Adrenal gland (tissue), 5 donors: ENCODE data around the gene MAP1LC3B2.

ENCODE experiments used
- POLR2A ChIP-seq, 2 donors: fragments of 450-650 bp; IDR thresholded peaks; one replicate each; pipeline ENCODE4 v1.6.1; 2017; ENCODE audit warnings: antibody characterized with exemption in 2 of 2, mild to moderate bottlenecking in 2 of 2, moderate library complexity in 1 of 2
- TF ChIP-seq, protein P1 (sequence below), 6 experiments: fragments of 450-650 bp in 4 of 6; fragments of 200-600 bp in 2 of 6; sonication (generic) in 1 of 6; IDR thresholded peaks; 1 replicate in 5 of 6; 2 replicates in 1 of 6; pipeline versions ENCODE4 v1.5.1 to v1.8.0; 2016 to 2021; ENCODE audit warnings: antibody characterized with exemption in 6 of 6, mild to moderate bottlenecking in 2 of 6, moderate library complexity in 1 of 6
- donor health status: DM: no; HTN: no; CAD: no.

DNA sequence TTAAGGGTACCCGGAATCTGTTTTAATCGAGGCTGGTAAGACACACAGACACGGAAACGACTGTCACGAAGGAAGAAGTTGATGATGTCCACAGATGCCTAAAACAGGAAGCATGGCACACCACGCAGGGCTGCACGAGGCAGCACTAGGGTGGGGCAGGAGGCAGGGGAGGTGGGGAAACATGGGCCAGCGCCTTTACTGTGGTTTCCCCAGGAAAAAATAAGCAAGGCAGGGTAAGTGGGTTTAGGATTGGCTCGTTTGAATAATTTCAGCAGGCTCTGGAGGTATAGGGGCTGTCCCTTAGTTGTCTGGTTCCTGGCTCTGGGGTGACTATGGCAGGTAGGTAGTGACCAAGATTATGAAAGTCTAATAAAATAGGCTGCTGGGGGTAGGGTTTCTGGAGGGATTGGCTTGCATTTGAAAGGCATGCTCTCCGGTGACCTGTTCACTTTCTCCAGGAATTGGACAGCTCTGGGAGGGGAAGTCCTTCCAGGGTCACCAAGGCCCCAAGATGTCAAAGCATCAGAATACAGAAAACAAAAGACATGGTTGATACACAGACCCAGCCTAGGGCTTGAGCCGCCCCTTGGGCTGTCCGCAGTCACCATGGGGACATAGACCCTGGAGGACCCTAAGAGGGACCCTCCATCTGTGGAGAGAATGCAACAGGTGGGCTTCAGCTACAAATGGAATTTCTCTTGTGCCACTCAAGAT is 35.3 kb downstream of the MAP1LC3B2 start:
- TF ChIP-seq, protein P1, sequence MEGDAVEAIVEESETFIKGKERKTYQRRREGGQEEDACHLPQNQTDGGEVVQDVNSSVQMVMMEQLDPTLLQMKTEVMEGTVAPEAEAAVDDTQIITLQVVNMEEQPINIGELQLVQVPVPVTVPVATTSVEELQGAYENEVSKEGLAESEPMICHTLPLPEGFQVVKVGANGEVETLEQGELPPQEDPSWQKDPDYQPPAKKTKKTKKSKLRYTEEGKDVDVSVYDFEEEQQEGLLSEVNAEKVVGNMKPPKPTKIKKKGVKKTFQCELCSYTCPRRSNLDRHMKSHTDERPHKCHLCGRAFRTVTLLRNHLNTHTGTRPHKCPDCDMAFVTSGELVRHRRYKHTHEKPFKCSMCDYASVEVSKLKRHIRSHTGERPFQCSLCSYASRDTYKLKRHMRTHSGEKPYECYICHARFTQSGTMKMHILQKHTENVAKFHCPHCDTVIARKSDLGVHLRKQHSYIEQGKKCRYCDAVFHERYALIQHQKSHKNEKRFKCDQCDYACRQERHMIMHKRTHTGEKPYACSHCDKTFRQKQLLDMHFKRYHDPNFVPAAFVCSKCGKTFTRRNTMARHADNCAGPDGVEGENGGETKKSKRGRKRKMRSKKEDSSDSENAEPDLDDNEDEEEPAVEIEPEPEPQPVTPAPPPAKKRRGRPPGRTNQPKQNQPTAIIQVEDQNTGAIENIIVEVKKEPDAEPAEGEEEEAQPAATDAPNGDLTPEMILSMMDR (IDR thresholded peaks at IDR 0.05), result no peak
- TF ChIP-seq POLR2A (IDR thresholded peaks at IDR 0.05), result no peak
